Right lobe of liver (tissue), 6 donors: ENCODE measurements around the gene SSPN. TPM values are rescaled to one million over a fixed set of nuclear protein-coding genes. Genes with fewer than 3 reads are reported as not detected.

Experiments used
- ATAC-seq, 4 donors: fragments of 200-7000 bp; cut with Tn5 transposase; one replicate each; pipeline ENCODE4 v1.9.1; 2020; ENCODE audit warnings: mild to moderate bottlenecking in 4 of 4, moderate library complexity in 4 of 4
- DNase-seq, 3 donors: peaks; one replicate each; pipeline ENCODE4 v3.0.0-alpha.2; 2020
- H3K27ac ChIP-seq, 3 donors: fragments of 200-600 bp; one replicate each; pipeline ENCODE4 v1.8.0; 2022
- H3K27me3 ChIP-seq, 2 donors: fragments of 200-600 bp; one replicate each; pipeline ENCODE4 v1.8.0; 2022
- H3K36me3 ChIP-seq, 4 donors: fragments of 200-600 bp; sonication (generic) in 1 of 4; one replicate each; pipeline versions ENCODE4 v1.5.1 to v1.8.0; 2017 to 2022; ENCODE audit warnings: control low read depth in 1 of 4
- H3K4me1 ChIP-seq, 4 donors: fragments of 200-600 bp; sonication (generic) in 1 of 4; one replicate each; pipeline versions ENCODE4 v1.5.1 to v1.8.0; 2017 to 2022; ENCODE audit warnings: control low read depth in 1 of 4
- H3K4me3 ChIP-seq, 3 donors: fragments of 200-600 bp; one replicate each; pipeline ENCODE4 v1.8.0; 2022
- H3K9me3 ChIP-seq, 4 donors: fragments of 200-600 bp; sonication (generic) in 1 of 4; one replicate each; pipeline versions ENCODE4 v1.5.1 to v1.8.0; 2017 to 2022; ENCODE audit warnings: control low read depth in 1 of 4
- CTCF ChIP-seq, 4 donors: fragments of 200-600 bp in 3 of 4; fragments of 450-650 bp in 1 of 4; IDR thresholded peaks; one replicate each; pipeline versions ENCODE4 v1.5.1 to v1.8.0; 2016 to 2022; ENCODE audit warnings: antibody characterized with exemption in 4 of 4, mild to moderate bottlenecking in 2 of 4
- POLR2A ChIP-seq: fragments of 450-650 bp; IDR thresholded peaks from one replicate; pipeline ENCODE4 v1.6.1; 2017; ENCODE audit warnings: antibody characterized with exemption, mild to moderate bottlenecking
- WGBS: methylation state at CpG from one replicate; pipeline ENCODE4 v1.1.6; 2018; ENCODE audit warnings: low coverage, low lambda C conversion rate; ENCODE audit not compliant: insufficient coverage; ENCODE audit errors: missing lambda C conversion rate; 5-methylcytosine and 5-hydroxymethylcytosine counted together
- intact Hi-C, 2 donors: fragments of 100-400 bp; cut with DNase I; formaldehyde crosslinking; loops; one replicate each; pipeline versions ENCODE4 v1.11.2 to v1.14.1; 2022
- total RNA-seq, 6 experiments: library from RNA; depleted of rRNA in 2 of 6; stranded (reverse); fragments of >200 nt in 2 of 6; fragmentation: NEBNext Ultra II Directional in 3 of 6; extraction: Animal tissue kit (Norgen Biotek cat#: 25700) in 3 of 6; gene quantifications; one replicate each; pipeline versions ENCODE4 v1.1.0 to v1.2.4, GENCODE V29; 2016 to 2023
- donor health status: DM: no; HTN: yes; CAD: no.
- donor health status: DM: no; HTN: no; CAD: no.
- donor health status: DM: no; HTN: no; CAD: no.
- donor health status: DM: no; HTN: yes; CAD: no.
- donor health status: DM: no; HTN: yes; CAD: no.

Gene SSPN
- total RNA-seq, 6 experiments from 2014 or later: 0.18 to 1.2 (median 0.54) TPM

GRCh38 chr12:26172013-26172412 lies 23.4 kb upstream of the SSPN start:
- no peak for TF ChIP-seq POLR2A
- no peak for TF ChIP-seq CTCF (IDR thresholded peaks at IDR 0.05)
- ATAC-seq (no peak), DNase-seq (no peak)
- Histone ChIP-seq H3K27ac (no peak overlapping the region), H3K4me1 (no peaks in the 10 kb centered on the region), H3K4me3 (no peak overlapping the region), H3K36me3 (no peaks in the 10 kb centered on the region), H3K27me3 (no peaks in the 10 kb centered on the region), H3K9me3 (no peaks in the 10 kb centered on the region)
- 66% methylated on average over 4 of the region's 4 CpGs for WGBS
- intact Hi-C loops: no loop called here

- DNase-seq (no peak), ATAC-seq (no peak)
- Histone ChIP-seq H3K4me1 (no peaks in the 10 kb centered on the region), H3K36me3 (no peaks in the 10 kb centered on the region), H3K4me3 (no peak overlapping the region), H3K9me3 (no peaks in the 10 kb centered on the region), H3K27ac (no peak overlapping the region), H3K27me3 (no peaks in the 10 kb centered on the region)
- intact Hi-C loops: no loop called here
- TF ChIP-seq POLR2A (no peak), CTCF (IDR thresholded peaks at IDR 0.05) (no peak)
- 83% methylated on average over 7 of the region's 7 CpGs for WGBS
Measured at GRCh38 chr12:26172539-26172938, 22.8 kb upstream of the SSPN start.

- 49% methylated on average over 4 of the region's 4 CpGs for WGBS
- DNase-seq (no peak), ATAC-seq (no peak)
- H3K36me3 ChIP-seq: no peaks in the 10 kb centered on the region
- H3K4me3 ChIP-seq: no peak overlapping the region
- H3K4me1 ChIP-seq: no peaks in the 10 kb centered on the region
- intact Hi-C loops: no loop called here
- TF ChIP-seq CTCF (IDR thresholded peaks at IDR 0.05): no peak
- no peak for TF ChIP-seq POLR2A
- no peaks in the 10 kb centered on the region for H3K27me3 ChIP-seq
- no peaks in the 10 kb centered on the region for H3K9me3 ChIP-seq
- no peak overlapping the region for H3K27ac ChIP-seq
Measured at GRCh38 chr12:26172946-26173552, 22.3 kb upstream of the SSPN start.

GRCh38 chr12:26176725-26177124 lies 18.6 kb upstream of the SSPN start:
- ATAC-seq: no peak
- 80% methylated on average over 4 of the region's 4 CpGs for WGBS
- Histone ChIP-seq H3K27me3 (no peaks in the 10 kb centered on the region), H3K4me1 (no peaks in the 10 kb centered on the region), H3K4me3 (no peak overlapping the region), H3K27ac (no peak overlapping the region), H3K36me3 (no peaks in the 10 kb centered on the region), H3K9me3 (no peaks in the 10 kb centered on the region)
- DNase-seq: no peak
- intact Hi-C loops: no loop called here
- TF ChIP-seq CTCF (IDR thresholded peaks at IDR 0.05): no peak

GRCh38 chr12:26177283-26177682 lies 18.1 kb upstream of the SSPN start:
- Histone ChIP-seq H3K27ac (no peak overlapping the region), H3K4me3 (no peak overlapping the region), H3K27me3 (no peaks in the 10 kb centered on the region), H3K9me3 (no peaks in the 10 kb centered on the region), H3K4me1 (no peaks in the 10 kb centered on the region), H3K36me3 (no peaks in the 10 kb centered on the region)
- 49% methylated on average over 5 of the region's 7 CpGs for WGBS
- TF ChIP-seq POLR2A (no peak), CTCF (IDR thresholded peaks at IDR 0.05) (no peak)
- intact Hi-C loops: no loop called here
- no peak for ATAC-seq
- DNase-seq: no peak
